ENCODE results near the gene RHCE.
"Not testable (repeated sequence)": the region's sequence is repeated elsewhere in the genome, so short reads cannot be mapped to it uniquely, and the experiment has no call there.

The RHCE gene

GRCh38 chr1:25420715-25421114, at the start of gene RHCE:
RHCE (minus strand) TSS chr1:25420825; CDS start chr1:25420786, 39 bp downstream.
- DNase-seq: not testable (repeated sequence)

DNA sequence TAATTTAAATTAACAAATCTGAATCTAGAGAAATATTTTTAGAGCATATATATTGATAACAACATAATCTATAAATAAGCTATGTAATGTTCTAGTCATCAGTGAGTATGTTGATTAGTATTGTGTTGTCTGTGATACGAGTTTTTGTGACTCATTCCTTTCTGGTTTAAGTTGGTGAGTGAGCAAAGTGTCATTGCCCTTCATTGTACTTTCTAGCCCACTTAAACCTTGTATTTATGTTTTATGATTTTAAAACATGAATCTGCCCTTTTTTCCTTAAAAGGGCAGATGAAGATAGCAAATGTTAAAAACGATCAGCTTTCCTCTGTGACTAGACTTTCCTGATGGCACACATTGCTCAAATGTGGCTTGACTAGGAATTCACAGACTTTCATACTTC, 48.6 kb upstream of the RHCE start:
- no peak for DNase-seq

- no peak for DNase-seq
Measured at GRCh38 chr1:25468033-25468432, 47.4 kb upstream of the RHCE start.

DNA sequence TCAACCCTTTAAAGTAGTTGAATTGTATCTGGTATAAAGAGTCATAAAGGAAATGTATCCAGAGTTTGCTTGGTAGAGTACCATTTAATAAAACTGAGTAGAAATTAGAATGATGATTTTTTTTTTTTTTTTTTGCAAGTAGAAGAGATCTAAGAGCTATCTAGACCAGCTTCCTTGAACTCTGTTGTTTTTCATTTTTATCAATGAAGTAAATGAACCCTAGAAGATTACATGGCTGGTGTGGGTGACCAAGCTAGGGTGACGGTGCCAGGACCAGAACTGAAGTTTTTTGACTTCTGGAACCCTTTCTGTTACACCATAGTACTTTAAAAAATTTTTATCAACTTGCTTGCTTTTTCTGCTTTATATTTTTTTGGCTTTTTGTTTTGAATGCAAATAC, 47.0 kb upstream of the RHCE start:
- no peak for DNase-seq

DNA sequence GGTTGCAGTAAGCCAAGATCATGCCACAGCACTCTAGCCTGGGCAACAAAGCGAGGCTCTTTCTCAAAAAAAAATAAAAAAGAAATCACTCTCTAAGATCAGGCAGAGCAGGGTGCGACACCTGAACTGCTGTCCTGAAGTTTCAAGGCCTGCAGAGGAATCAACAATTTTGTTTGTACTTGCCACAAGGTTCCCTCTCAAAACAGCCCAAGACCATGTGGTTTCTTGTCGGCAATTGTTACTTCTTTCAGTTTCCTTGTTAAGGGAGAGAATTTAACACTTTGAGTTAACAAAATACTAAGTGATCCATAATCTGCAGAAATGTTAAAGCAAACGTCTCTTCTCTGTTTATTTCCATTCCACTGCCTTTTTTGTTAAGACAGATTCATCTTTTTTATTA, 46.6 kb upstream of the RHCE start:
- DNase-seq: no peak

DNA sequence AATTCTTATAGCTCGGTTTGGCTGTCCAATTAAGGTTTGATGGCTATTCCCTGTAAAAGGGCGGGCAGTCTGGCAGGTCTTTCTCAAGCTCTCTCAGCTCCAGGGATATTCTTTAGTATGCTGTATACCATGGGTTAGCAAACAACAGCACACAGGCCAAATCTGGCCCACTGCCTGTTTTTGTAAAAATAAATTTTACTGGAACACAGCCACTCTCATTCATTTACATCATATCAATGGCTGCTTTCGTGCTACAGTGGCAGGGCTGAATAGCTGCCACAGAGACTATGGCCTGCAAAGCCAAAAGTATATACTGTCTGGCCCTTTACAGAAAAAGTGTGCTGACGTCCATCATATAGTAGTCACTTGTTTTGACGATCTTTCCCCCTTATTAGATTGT, 42.1 kb upstream of the RHCE start:
- DNase-seq: no peak

DNA sequence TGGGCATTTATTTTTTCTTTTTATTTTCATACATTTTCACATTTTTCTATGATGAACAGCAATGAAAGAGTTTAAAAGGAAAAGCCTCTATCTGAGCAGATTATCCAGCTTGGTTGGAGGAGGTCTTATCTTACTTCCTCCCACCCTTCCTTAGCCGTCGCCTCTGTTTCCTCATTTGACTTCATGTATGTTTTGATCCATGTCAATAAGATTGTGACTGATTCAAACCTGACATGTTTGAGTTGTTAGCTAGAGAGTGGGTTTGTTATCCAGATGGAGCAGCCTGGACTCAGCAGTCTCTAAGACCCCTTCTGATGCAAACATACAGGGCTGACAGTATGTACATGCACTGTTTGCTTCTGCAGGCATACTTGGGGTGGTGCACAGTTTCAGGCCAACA, 41.2 kb upstream of the RHCE start:
- no peak for DNase-seq

DNA sequence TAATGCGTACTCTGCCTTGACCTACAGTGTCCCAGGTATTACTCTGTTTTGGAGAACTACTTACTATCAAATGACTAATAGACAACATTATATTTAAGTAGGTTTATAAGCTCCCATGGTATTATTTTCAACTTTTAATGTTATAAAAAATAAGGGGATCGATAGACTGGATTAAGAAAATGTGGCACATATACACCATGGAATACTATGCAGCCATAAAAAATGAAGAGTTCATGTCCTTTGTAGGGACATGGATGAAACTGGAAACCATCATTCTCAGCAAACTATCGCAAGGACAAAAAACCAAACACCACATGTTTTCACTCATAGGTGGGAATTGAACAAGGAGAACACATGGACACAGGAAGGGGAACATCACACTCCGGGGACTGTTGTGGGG, 40.2 kb upstream of the RHCE start:
- DNase-seq: not testable (repeated sequence)

GRCh38 chr1:25460020-25460419, 39.4 kb upstream of the RHCE start:
- no peak for DNase-seq

DNA sequence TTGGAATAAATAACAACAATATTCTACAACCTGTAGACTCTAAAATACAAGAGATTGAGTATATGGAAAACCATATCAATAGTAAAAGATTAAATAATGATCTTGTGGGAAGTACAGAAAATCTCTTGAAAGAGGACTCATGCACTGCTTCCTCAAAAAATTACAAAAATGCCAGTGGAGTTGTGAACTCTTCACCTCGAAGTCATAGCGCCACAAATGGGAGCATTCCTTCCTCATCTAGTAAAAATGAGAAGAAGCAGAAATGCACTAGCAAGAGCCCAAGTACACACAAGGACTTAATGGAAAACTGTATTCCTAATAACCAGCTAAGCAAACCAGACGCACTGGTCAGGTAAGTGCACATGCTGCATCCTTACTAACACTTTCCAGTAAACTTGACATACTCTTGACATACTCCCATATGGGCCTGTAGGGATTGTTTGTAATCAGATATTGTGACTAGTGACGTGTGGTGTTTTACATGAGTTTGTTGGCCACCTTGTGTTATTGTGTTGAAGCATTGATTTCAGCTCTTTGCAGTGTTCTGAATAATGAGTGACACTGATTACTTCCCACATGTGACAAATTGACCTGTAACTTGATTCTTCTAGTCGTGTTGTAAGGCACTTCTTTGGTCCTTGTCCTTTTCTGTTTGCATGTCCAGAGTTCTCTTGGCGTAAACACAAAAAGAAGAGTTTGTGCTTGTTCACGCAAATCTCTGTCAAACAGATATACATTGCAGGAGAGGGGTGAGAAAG, 38.1 kb upstream of the RHCE start:
- no peak for DNase-seq

DNA sequence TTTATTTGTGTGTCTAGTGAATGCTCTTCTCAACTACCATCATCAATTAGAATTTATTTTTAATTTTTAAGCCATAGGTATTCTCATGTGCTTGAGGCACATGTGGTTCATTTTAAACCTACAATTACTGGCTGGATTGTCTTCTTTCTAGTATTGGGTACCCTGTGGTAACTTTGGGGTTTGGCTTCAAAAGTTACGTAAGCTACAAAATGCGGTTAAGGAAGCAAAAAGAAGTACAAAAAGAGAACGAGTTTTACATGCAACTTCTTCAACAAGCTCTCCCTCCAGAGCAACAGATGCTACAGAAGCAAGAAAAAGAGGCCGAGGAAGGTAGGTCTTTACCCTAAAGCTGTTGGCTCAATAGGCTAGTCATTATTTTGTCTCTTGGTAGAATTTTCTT, 35.9 kb upstream of the RHCE start:
- no peak for DNase-seq

DNA sequence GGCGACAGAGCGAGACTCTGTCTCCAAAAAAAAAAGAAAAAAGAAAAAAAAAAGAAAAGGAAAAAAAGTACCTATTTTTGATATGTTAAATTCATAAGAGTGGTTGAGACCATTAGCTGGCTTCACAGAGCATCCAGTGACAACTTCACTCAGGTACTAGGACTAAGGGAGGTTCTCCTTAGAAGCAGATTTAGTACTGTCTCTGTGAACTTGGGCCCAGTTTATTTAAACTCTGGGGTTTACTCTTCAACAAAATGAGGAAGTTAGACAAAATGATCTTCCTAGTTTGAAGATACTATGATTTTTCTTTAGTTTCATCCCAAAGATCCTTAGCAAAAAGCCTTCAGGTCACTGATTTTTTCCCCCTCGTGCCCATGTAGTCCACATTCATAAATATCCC, 31.3 kb upstream of the RHCE start:
- no peak for DNase-seq

DNA sequence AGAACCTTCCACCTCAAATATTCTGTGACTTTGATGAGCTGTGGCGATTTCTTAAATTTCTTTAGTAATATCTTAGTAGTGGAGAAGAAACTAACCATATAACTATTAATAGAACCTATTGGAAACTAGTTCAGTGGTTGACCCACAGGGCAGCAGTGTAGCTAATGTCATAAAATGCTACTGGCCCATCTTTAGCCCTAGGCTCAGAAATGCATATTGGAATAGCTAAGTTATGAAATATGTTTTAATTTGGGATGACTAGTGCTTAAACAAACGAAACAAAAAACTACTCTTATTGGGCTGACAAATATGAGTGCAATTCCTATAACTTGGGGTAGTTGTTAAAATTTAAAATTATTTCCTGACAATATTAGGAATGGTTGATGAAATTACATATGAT, 30.3 kb upstream of the RHCE start:
- no peak for DNase-seq

GRCh38 chr1:25447547-25447946, 26.9 kb upstream of the RHCE start:
- no peak for DNase-seq

GRCh38 chr1:25445993-25446538, 25.4 kb upstream of the RHCE start:
- no peak for DNase-seq

DNA sequence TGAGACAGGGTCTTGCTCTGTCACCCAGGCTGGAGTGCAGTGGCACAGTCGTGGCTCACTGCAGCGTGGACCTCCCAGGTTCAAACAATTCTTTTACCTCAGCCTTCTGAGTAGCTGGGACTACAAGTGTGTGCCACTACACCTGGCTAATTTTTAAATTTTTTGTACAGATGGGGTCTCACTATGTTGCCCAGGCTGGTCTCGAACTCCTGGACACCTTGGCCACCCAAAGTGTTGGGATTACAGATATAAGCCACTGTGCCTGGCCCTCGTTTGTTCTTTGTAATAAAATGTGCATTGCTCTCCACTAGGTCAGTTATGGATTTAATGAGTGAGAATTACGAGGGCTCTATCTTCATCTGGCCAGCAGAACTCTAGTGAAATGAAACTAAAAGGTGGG, 24.0 kb upstream of the RHCE start:
- not testable (repeated sequence) for DNase-seq

- DNase-seq: no peak
Measured at GRCh38 chr1:25443030-25443699, 22.5 kb upstream of the RHCE start.

DNA sequence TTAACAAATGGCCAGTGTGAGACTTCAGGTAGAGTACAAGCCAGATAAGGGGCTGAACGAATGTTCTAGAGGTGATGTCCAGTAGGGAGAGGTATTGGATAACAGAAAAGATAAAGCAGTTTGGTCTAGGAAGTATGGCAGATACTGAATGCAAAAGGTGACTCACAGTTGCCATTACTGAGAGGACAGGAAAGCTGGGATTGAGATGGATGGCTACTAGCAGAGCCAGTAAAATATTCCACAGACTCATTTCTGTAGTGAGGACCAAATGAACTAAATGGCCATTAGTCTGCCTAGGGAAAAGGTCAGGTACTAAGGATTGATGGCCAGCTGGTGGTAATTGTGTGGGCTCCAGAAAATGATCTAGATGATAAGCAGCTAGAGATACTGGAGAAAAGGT, 21.6 kb upstream of the RHCE start:
- no peak for DNase-seq

GRCh38 chr1:25439287-25439686, 18.7 kb upstream of the RHCE start:
- DNase-seq: no peak

- no peak for DNase-seq
Measured at GRCh38 chr1:25437672-25438071, 17.0 kb upstream of the RHCE start.

- no peak for DNase-seq
Measured at GRCh38 chr1:25435397-25436108, 14.9 kb upstream of the RHCE start.

- DNase-seq: no peak
Measured at GRCh38 chr1:25433389-25434186, 13.0 kb upstream of the RHCE start.
